ACHN (cell line): ENCODE measurements around the gene NIT2.
"Not testable (repeated sequence)": the region's sequence is repeated elsewhere in the genome, so short reads cannot be mapped to it uniquely, and the experiment has no call there.

Experiments used
- DNase-seq: peaks from one replicate; pipeline ENCODE4 v3.0.0-alpha.2; 2015
- in situ Hi-C: cut with HindIII; loops from 2 replicates; pipeline ENCODE4 v1.10.0; 2017; ENCODE audit warnings: low sequenced_read_pairs, low pct_ligation_motif_present, low pct_unique_long_range_greater_than_20kb

The NIT2 gene

GRCh38 chr3:100334488-100335351 is at the start of gene NIT2:
Gene NIT2 (plus strand): TSS chr3:100334757. CDS start chr3:100334792, 35 bp downstream.
- in situ Hi-C loops: no loop called here
- DNase-seq: peak; percentile 80

GRCh38 chr3:100288288-100288894 is 46.2 kb upstream of the NIT2 start:
- in situ Hi-C loops: no loop called here
- no peak for DNase-seq

- DNase-seq: no peak
- in situ Hi-C loops: no loop called here
Measured at GRCh38 chr3:100289339-100289738, 45.2 kb upstream of the NIT2 start.

GRCh38 chr3:100295089-100295488 is 39.5 kb upstream of the NIT2 start:
- DNase-seq: no peak
- in situ Hi-C loops: no loop called here

- peak; percentile 51 for DNase-seq
- in situ Hi-C loops: no loop called here
Measured at GRCh38 chr3:100297784-100298183, 36.8 kb upstream of the NIT2 start.

GRCh38 chr3:100299016-100299415 is 35.5 kb upstream of the NIT2 start:
- in situ Hi-C loops: no loop called here

GRCh38 chr3:100306695-100307094 is 27.9 kb upstream of the NIT2 start:
- in situ Hi-C loops: no loop called here
- DNase-seq: no peak

More at GRCh38 chr3:100299016-100299415, 35.5 kb upstream of the NIT2 start:
- no peak for DNase-seq

GRCh38 chr3:100310355-100310965 is 24.1 kb upstream of the NIT2 start:
- in situ Hi-C loops: no loop called here

GRCh38 chr3:100311011-100311410 is 23.5 kb upstream of the NIT2 start:
- DNase-seq: no peak
- in situ Hi-C loops: no loop called here

More at GRCh38 chr3:100310355-100310965, 24.1 kb upstream of the NIT2 start:
- no peak for DNase-seq

GRCh38 chr3:100316641-100317069 is 17.9 kb upstream of the NIT2 start:
- in situ Hi-C loops: no loop called here
- DNase-seq: peak; percentile 68

GRCh38 chr3:100317912-100318311 is 16.6 kb upstream of the NIT2 start:
- in situ Hi-C loops: no loop called here
- DNase-seq: peak; percentile 16

- DNase-seq: no peak
- in situ Hi-C loops: no loop called here
Measured at GRCh38 chr3:100319951-100320350, 14.6 kb upstream of the NIT2 start.

- DNase-seq: no peak
- in situ Hi-C loops: no loop called here
Measured at GRCh38 chr3:100324044-100324443, 10.5 kb upstream of the NIT2 start.

- in situ Hi-C loops: no loop called here
- DNase-seq: no peak
Measured at GRCh38 chr3:100325827-100326226, 8.7 kb upstream of the NIT2 start.

GRCh38 chr3:100327377-100327776 is 7.2 kb upstream of the NIT2 start:
- DNase-seq, in situ Hi-C loops: not testable (repeated sequence)

GRCh38 chr3:100329800-100330489 is 4.6 kb upstream of the NIT2 start:
- in situ Hi-C loops: no loop called here
- DNase-seq: no peak

GRCh38 chr3:100330651-100331050 is 3.9 kb upstream of the NIT2 start:
- in situ Hi-C loops: no loop called here
- no peak for DNase-seq

- in situ Hi-C loops: no loop called here
- DNase-seq: no peak
Measured at GRCh38 chr3:100331660-100332059, 2.9 kb upstream of the NIT2 start.

GRCh38 chr3:100333051-100333450 is 1.5 kb upstream of the NIT2 start:
- DNase-seq: no peak
- in situ Hi-C loops: no loop called here
